ENCODE data around the gene LHFPL6. TPM values are rescaled to one million over a fixed set of nuclear protein-coding genes. Genes with fewer than 3 reads are reported as not detected.

Gene LHFPL6
- total and polyA plus RNA-seq, 9 of the 15 experiments (the other 6 are each of a cell fraction or from before 2014, with no cell fraction given) = 0.18 TPM; not detected in 8

- H3K27me3 ChIP-seq (ENCODE audit: control insufficient read depth in 2 of 2, insufficient read depth in 2 of 2, low read length in 2 of 2) = no peaks in the 10 kb centered on the region
- ChIA-PET CTCF (ENCODE audit: low intra/inter-chr PET ratio) (no interaction called here), POLR2A (no interaction called here)
- no peak for TF ChIP-seq ZBTB9 (CRISPR knock-in tag; IDR thresholded peaks at IDR 0.05)
- no peaks in the 10 kb centered on the region for H3K79me2 ChIP-seq (ENCODE audit: control insufficient read depth, insufficient read depth, low read length)
- in situ Hi-C loops (cut with MboI) = no loop called here
- DNase-seq (ENCODE audit: extremely low read depth in 1 of 4, low spot score in 3 of 4) (no peak), ATAC-seq (peak; percentile 29; the same call in 1 of the 3 replicates), FAIRE-seq (no peak)
- H4K20me1 ChIP-seq (replicated peaks; ENCODE audit: control insufficient read depth, insufficient read depth, low read length) = no peaks in the 10 kb centered on the region
- H3K9me1 ChIP-seq (ENCODE audit: control insufficient read depth, insufficient read depth, low read length) = no peaks in the 10 kb centered on the region
- no peak overlapping the region for H3K27ac ChIP-seq (ENCODE audit: extremely low read depth, low read depth, low read length)
- WGBS (ENCODE audit: insufficient coverage, low coverage, missing lambda C conversion rate) = 3% methylated on average over 5 of the region's 5 CpGs
- no peak overlapping the region for H3K4me2 ChIP-seq (ENCODE audit: insufficient read depth, low read length)
- H3K36me3 ChIP-seq (ENCODE audit: control insufficient read depth, insufficient read depth, low read length) = no peaks in the 10 kb centered on the region
- no TSS peak for BruUV-seq (replicated peaks)
- intact Hi-C loops (cut with micrococcal nuclease) = no loop called here
- H3K9me3 ChIP-seq (replicated peaks; ENCODE audit: control insufficient read depth, insufficient read depth, low read depth, low read length) = no peaks in the 10 kb centered on the region
- H3K9ac ChIP-seq (ENCODE audit: insufficient read depth in 1 of 2, low read depth in 2 of 2, low read length in 2 of 2) = no peak overlapping the region
- no peak overlapping the region for H3K4me3 ChIP-seq
- H3K4me1 ChIP-seq (replicated peaks in 1 of 2; ENCODE audit: control insufficient read depth in 2 of 2, insufficient read depth in 2 of 2, low read length in 2 of 2) = no peaks in the 10 kb centered on the region
- H2AFZ ChIP-seq (ENCODE audit: low read depth, low read length) = no peak overlapping the region
Observed at GRCh38 chr13:39364947-39365468, 238.0 kb downstream of the LHFPL6 start.

- H3K9me1 ChIP-seq (ENCODE audit: control insufficient read depth, insufficient read depth, low read length) = no peaks in the 10 kb centered on the region
- no peak overlapping the region for H3K9ac ChIP-seq (ENCODE audit: insufficient read depth in 1 of 2, low read depth in 2 of 2, low read length in 2 of 2)
- no peaks in the 10 kb centered on the region for H3K79me2 ChIP-seq (ENCODE audit: control insufficient read depth, insufficient read depth, low read length)
- no peaks in the 10 kb centered on the region for H4K20me1 ChIP-seq (replicated peaks; ENCODE audit: control insufficient read depth, insufficient read depth, low read length)
- FAIRE-seq = no peak
- BruUV-seq (replicated peaks) = no TSS peak
- intact Hi-C loops (cut with micrococcal nuclease) = no loop called here
- in situ Hi-C loops (cut with MboI) = no loop called here
- ATAC-seq = no peak
- no peak for DNase-seq (ENCODE audit: extremely low read depth in 1 of 4, low spot score in 3 of 4)
- H3K36me3 ChIP-seq (ENCODE audit: control insufficient read depth, insufficient read depth, low read length) = no peaks in the 10 kb centered on the region
- no peak overlapping the region for H2AFZ ChIP-seq (ENCODE audit: low read depth, low read length)
- H3K4me3 ChIP-seq = no peak overlapping the region
- H3K27me3 ChIP-seq (ENCODE audit: control insufficient read depth in 2 of 2, insufficient read depth in 2 of 2, low read length in 2 of 2) = no peaks in the 10 kb centered on the region
- H3K27ac ChIP-seq (ENCODE audit: extremely low read depth, low read depth, low read length) = no peak overlapping the region
- no peaks in the 10 kb centered on the region for H3K4me1 ChIP-seq (replicated peaks in 1 of 2; ENCODE audit: control insufficient read depth in 2 of 2, insufficient read depth in 2 of 2, low read length in 2 of 2)
- WGBS (ENCODE audit: insufficient coverage, low coverage, missing lambda C conversion rate) = 0% methylated on average over 4 of the region's 4 CpGs
- CTCF ChIA-PET (ENCODE audit: low intra/inter-chr PET ratio) = no interaction called here
- no peaks in the 10 kb centered on the region for H3K9me3 ChIP-seq (replicated peaks; ENCODE audit: control insufficient read depth, insufficient read depth, low read depth, low read length)
- no peak overlapping the region for H3K4me2 ChIP-seq (ENCODE audit: insufficient read depth, low read length)
- POLR2A ChIA-PET = no interaction called here
- TF ChIP-seq ZNF696 (CRISPR knock-in tag; conservative IDR thresholded peaks at IDR 0.05) = no peak
- no peak for TF ChIP-seq CHD7 (IDR thresholded peaks at IDR 0.05; ENCODE audit: low read depth, low read length)
Observed at GRCh38 chr13:39363382-39363772, 239.6 kb downstream of the LHFPL6 start.
